Natural killer cell (primary cell): ENCODE results near the gene ZCCHC3. TPM values are rescaled to one million over a fixed set of nuclear protein-coding genes. Genes with fewer than 3 reads are reported as not detected.
A peak's percentile ranks its signal among the peaks of the same experiment; 100 is the strongest.
"Not testable (repeated sequence)": the region's sequence is repeated elsewhere in the genome, so short reads cannot be mapped to it uniquely, and the experiment has no call there.

Source experiments
- ATAC-seq, 3 donors: fragments of 150-1000 bp in 2 of 3; fragments of 200-7000 bp in 1 of 3; cut with Tn5 transposase; 1 replicate in 1 of 3; 2 replicates in 2 of 3; pipeline ENCODE4 v1.10.0; 2021; ENCODE audit warnings: mild to moderate bottlenecking in 2 of 3, moderate library complexity in 2 of 3
- DNase-seq, 2 donors: peaks; one replicate each; pipeline versions ENCODE4 v3.0.0 to v3.0.0-alpha.2; 2013 to 2021; ENCODE audit warnings: mixed read lengths in 1 of 2
- H3K27ac ChIP-seq: one replicate; pipeline ENCODE4 v1.5.1; 2013; ENCODE audit warnings: mild to moderate bottlenecking, low read length
- H3K27me3 ChIP-seq: one replicate; pipeline ENCODE4 v1.6.1; 2013; ENCODE audit warnings: low read length; ENCODE audit not compliant: control insufficient read depth, insufficient read depth
- H3K36me3 ChIP-seq: one replicate; pipeline ENCODE4 v1.6.1; 2013; ENCODE audit warnings: low read length; ENCODE audit not compliant: control insufficient read depth, insufficient read depth
- H3K4me1 ChIP-seq: one replicate; pipeline ENCODE4 v1.6.1; 2013; ENCODE audit warnings: low read length; ENCODE audit not compliant: control insufficient read depth, insufficient read depth
- H3K4me3 ChIP-seq: one replicate; pipeline ENCODE4 v1.5.1; 2013; ENCODE audit warnings: low read length
- H3K9me3 ChIP-seq: one replicate; pipeline ENCODE4 v1.6.1; 2013; ENCODE audit warnings: low read length; ENCODE audit not compliant: control insufficient read depth, insufficient read depth
- H3K27ac Mint-ChIP-seq, 2 donors: one replicate each; pipeline ENCODE4 v1.8.0; 2022; ENCODE audit warnings: mild to moderate bottlenecking in 2 of 2, mixed read lengths in 2 of 2, moderate library complexity in 1 of 2
- H3K27me3 Mint-ChIP-seq, 2 donors: one replicate each; pipeline ENCODE4 v1.8.0; 2022; ENCODE audit warnings: low read depth in 2 of 2, mixed read lengths in 2 of 2
- H3K36me3 Mint-ChIP-seq: one replicate; pipeline ENCODE4 v1.8.0; 2022; ENCODE audit warnings: mixed read lengths
- H3K4me1 Mint-ChIP-seq, 2 donors: one replicate each; pipeline ENCODE4 v1.8.0; 2022; ENCODE audit warnings: mixed read lengths in 2 of 2
- H3K4me3 Mint-ChIP-seq: one replicate; pipeline ENCODE4 v1.8.0; 2022; ENCODE audit warnings: mild to moderate bottlenecking, moderate library complexity, mixed read lengths
- H3K9me3 Mint-ChIP-seq, 2 donors: one replicate each; pipeline ENCODE4 v1.8.0; 2022; ENCODE audit warnings: mixed read lengths in 2 of 2
- CTCF ChIP-seq: fragments of 200-600 bp; IDR thresholded peaks from one replicate; pipeline ENCODE4 v1.8.0; 2022; ENCODE audit warnings: antibody characterized with exemption
- WGBS: methylation state at CpG from one replicate; pipeline ENCODE4 v1.1.7; 2013; ENCODE audit warnings: missing lambda C conversion rate; ENCODE audit not compliant: insufficient coverage; 5-methylcytosine and 5-hydroxymethylcytosine counted together
- intact Hi-C: fragments of 100-400 bp; cut with micrococcal nuclease; formaldehyde crosslinking; loops from one replicate; pipeline ENCODE4 v1.14.2; 2022
- total RNA-seq, 4 donors: library from RNA; stranded (reverse); fragments of 120-200 nt in 1 of 4; gene quantifications; one replicate each; pipeline versions ENCODE4 v1.2.3 to v1.2.4, GENCODE V29; 2013 to 2022

Gene ZCCHC3
- total RNA-seq, 3 donors from 2014 or later (not counting 1 experiment from before 2014, with no cell fraction given): 19.2 to 24.0 (median 20.6) TPM

DNA sequence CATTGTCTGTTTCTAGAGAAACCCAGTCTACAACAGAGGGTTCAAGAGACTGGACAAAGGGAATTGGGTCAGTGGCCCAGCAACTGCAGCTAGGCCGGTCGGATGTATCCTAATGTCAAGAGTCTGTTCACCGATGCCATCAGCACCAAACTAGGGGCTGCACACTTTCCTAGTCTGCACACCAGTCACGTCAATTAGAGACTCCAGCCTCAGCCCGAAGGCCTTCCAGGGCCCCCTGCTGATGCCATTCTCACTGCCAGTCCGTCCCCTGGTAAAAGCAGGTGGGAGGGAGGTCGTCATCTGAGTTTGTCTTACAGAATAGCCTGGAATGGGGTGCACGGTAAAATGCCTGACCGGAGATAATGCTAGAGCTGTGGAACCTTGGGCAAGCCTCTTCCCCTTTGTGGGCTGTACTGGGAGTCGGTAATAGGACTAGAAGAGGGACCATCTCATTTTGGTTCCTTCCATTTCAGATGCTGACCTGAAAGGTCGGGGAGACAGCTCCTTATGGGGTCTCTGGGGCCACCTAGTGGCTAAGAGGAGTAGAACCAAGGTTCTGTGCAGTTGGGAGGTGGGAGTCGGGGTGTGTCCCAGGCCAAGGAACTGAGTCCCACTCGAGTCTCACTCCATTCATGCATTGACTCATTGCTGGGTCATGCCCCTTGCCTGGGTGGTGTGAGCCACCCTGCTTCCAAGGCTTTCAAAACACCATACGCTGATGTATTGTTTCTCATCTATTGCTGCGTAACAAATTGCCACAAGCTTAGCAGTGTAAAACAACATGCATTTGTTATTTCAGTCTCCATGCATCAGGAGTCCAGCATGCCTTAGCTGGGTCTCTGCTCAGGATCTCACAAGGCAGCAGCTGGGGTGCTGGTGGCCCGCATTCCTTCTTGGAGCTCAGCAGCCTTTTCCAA, 33.1 kb downstream of the ZCCHC3 start:
- WGBS: 58% methylated on average over 16 of the region's 16 CpGs
- H3K27ac ChIP-seq: no peak overlapping the region
- peaks cover 0 to 10% of the 10 kb centered on the region in 2 donors for H3K4me1 Mint-ChIP-seq
- no peaks in the 10 kb centered on the region for H3K9me3 Mint-ChIP-seq
- TF ChIP-seq CTCF: peak; percentile 84
- intact Hi-C loops: loop anchor here (1.0 kb wide), 2 partner anchors 63 to 121 kb away; no protein-coding TSS in a partner anchor
- H3K27me3 ChIP-seq: no peaks in the 10 kb centered on the region
- H3K36me3 Mint-ChIP-seq: no peaks in the 10 kb centered on the region
- no peak overlapping the region for H3K4me3 ChIP-seq
- H3K9me3 ChIP-seq: no peaks in the 10 kb centered on the region
- DNase-seq (peak; percentile 33 to 81), ATAC-seq (peak; percentile 60 to 71 (median 61))
- peaks cover 24% of the 10 kb centered on the region for H3K4me1 ChIP-seq
- H3K27ac Mint-ChIP-seq: no peak overlapping the region
- no peaks in the 10 kb centered on the region for H3K36me3 ChIP-seq
- H3K4me3 Mint-ChIP-seq: no peak overlapping the region
- no peaks in the 10 kb centered on the region for H3K27me3 Mint-ChIP-seq

- Histone ChIP-seq H3K4me1 (peaks cover 6% of the 10 kb centered on the region), H3K4me3 (no peak overlapping the region), H3K27ac (no peak overlapping the region), H3K9me3 (no peaks in the 10 kb centered on the region), H3K27me3 (no peaks in the 10 kb centered on the region), H3K36me3 (no peaks in the 10 kb centered on the region)
- no peak overlapping the region for H3K4me3 Mint-ChIP-seq
- H3K9me3 Mint-ChIP-seq: no peaks in the 10 kb centered on the region
- intact Hi-C loops: no loop called here
- no peaks in the 10 kb centered on the region for H3K36me3 Mint-ChIP-seq
- DNase-seq (no peak), ATAC-seq (no peak)
- no peaks in the 10 kb centered on the region for H3K27me3 Mint-ChIP-seq
- WGBS: 100% methylated on average over 8 of the region's 8 CpGs
- no peak for TF ChIP-seq CTCF
- no peak overlapping the region for H3K27ac Mint-ChIP-seq
- peaks cover 0 to 6% of the 10 kb centered on the region in 2 donors for H3K4me1 Mint-ChIP-seq
These were observed 37.2 kb downstream of the ZCCHC3 start for GRCh38 chr20:334578-334977.

- H3K27ac ChIP-seq, intact Hi-C loops, H3K27me3 Mint-ChIP-seq, H3K9me3 ChIP-seq, H3K4me3 Mint-ChIP-seq, H3K4me1 Mint-ChIP-seq, H3K36me3 ChIP-seq, H3K9me3 Mint-ChIP-seq, DNase-seq, H3K27me3 ChIP-seq, H3K36me3 Mint-ChIP-seq, H3K27ac Mint-ChIP-seq, H3K4me1 ChIP-seq, H3K4me3 ChIP-seq, ATAC-seq: not testable (repeated sequence)
- 96% methylated on average over 1 of the region's 1 CpG for WGBS
These were observed 38.7 kb downstream of the ZCCHC3 start for GRCh38 chr20:336040-336439.

DNA sequence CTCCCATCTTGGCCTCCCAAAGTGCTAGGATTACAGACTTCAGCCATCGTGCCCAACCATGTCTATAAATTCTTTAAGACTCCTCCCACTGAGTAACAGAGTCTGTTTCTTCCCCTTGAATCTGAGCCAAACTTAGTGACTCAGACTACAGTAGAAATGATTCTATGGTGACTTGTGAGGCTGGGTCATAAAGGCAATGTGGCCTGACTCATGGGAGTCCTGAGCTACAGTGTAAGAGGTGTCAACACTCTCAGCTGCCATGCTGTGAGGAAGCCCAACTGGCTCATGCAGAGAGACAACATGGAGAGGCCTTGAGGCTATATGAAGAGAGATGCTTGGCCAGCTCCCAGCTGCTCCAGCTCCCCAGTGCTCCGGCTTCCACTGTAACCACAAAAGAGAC, 44.3 kb downstream of the ZCCHC3 start:
- H3K36me3 Mint-ChIP-seq: no peaks in the 10 kb centered on the region
- no peaks in the 10 kb centered on the region for H3K27me3 ChIP-seq
- no peaks in the 10 kb centered on the region for H3K9me3 ChIP-seq
- peaks cover 7 to 11% of the 10 kb centered on the region in 2 donors for H3K4me1 Mint-ChIP-seq
- peaks cover 5% of the 10 kb centered on the region for H3K4me1 ChIP-seq
- no peak overlapping the region for H3K4me3 ChIP-seq
- peaks cover 0 to 4% of the 10 kb centered on the region in 2 donors for H3K27me3 Mint-ChIP-seq
- no peak overlapping the region for H3K27ac ChIP-seq
- H3K36me3 ChIP-seq: no peaks in the 10 kb centered on the region
- no peak overlapping the region for H3K4me3 Mint-ChIP-seq
- intact Hi-C loops: no loop called here
- no peak for TF ChIP-seq CTCF
- ATAC-seq (peak in 1 of 3 donors; percentile 44), DNase-seq (no peak)
- H3K27ac Mint-ChIP-seq: no peak overlapping the region
- WGBS: 76% methylated on average over 2 of the region's 2 CpGs
- no peaks in the 10 kb centered on the region for H3K9me3 Mint-ChIP-seq
